Measurements from ENCODE around the gene MINAR2. TPM values are rescaled to one million over a fixed set of nuclear protein-coding genes. Genes with fewer than 3 reads are reported as not detected.

The MINAR2 gene, protein sequence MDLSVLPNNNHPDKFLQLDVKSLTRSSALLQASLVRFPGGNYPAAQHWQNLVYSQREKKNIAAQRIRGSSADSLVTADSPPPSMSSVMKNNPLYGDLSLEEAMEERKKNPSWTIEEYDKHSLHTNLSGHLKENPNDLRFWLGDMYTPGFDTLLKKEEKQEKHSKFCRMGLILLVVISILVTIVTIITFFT
- total RNA-seq = not detected

DNA sequence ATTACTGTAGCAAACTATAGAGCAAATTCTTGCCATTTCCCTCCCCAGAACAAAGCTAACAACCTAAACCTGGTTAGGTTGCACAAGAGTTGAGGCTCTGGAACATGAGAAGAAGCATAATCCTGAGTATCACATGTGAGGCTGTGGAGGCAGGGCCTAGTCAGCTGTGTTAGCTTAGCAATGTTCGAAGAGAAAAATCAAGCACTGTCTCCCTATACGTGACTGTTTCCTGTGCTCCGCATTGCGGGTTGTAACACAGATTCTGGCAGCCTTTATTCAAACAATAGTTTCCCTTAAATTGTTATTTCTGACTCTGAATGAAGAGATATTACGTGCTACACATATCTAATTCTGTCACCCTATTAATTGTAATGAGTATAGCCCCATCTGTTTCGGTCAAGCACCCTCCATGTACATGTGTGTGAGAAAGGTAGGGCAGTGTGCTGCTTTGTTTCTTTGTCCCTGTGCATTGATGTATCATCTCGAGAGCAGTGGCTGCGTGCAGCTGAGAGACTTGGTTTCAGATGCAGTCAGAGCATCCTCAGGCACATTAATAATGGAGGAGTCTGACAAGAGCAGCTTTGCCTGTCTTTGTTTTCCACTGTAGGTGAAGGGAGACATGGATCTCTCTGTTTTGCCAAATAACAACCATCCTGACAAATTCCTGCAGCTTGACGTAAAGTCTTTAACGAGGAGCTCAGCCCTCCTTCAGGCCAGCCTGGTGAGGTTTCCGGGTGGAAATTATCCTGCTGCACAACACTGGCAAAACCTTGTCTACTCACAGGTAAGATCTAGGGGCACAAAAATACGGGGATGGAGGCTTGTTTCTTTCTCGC lies at the start of gene MINAR2:
TSS of gene MINAR2 (plus strand) at position 523 of the 836 bp plus-strand sequence. CDS start at position 620, 97 bp downstream.
- no peak within 1 kb of the TSS for H3K4me3 ChIP-seq
- TF ChIP-seq, protein P1, sequence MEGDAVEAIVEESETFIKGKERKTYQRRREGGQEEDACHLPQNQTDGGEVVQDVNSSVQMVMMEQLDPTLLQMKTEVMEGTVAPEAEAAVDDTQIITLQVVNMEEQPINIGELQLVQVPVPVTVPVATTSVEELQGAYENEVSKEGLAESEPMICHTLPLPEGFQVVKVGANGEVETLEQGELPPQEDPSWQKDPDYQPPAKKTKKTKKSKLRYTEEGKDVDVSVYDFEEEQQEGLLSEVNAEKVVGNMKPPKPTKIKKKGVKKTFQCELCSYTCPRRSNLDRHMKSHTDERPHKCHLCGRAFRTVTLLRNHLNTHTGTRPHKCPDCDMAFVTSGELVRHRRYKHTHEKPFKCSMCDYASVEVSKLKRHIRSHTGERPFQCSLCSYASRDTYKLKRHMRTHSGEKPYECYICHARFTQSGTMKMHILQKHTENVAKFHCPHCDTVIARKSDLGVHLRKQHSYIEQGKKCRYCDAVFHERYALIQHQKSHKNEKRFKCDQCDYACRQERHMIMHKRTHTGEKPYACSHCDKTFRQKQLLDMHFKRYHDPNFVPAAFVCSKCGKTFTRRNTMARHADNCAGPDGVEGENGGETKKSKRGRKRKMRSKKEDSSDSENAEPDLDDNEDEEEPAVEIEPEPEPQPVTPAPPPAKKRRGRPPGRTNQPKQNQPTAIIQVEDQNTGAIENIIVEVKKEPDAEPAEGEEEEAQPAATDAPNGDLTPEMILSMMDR (IDR thresholded peaks at IDR 0.05) = no peak
- no peak for TF ChIP-seq POLR2A (IDR thresholded peaks at IDR 0.05)
- TF ChIP-seq POLR2AphosphoS5 (IDR thresholded peaks at IDR 0.05; ENCODE audit: insufficient read depth in 1 of 2, low read depth in 1 of 2) = no peak
- no peaks in the 10 kb centered on the region for H3K27me3 ChIP-seq
- no peaks in the 10 kb centered on the region for H3K9me3 ChIP-seq
- intact Hi-C loops (cut with DNase I) = no loop called here
- DNase-seq (ENCODE audit: extremely low spot score in 2 of 2) = no peak
- no peaks in the 10 kb centered on the region for H3K36me3 ChIP-seq
- H3K4me1 ChIP-seq = no peaks in the 10 kb centered on the region
- H3K27ac ChIP-seq = no peak within 1 kb of the TSS

DNA sequence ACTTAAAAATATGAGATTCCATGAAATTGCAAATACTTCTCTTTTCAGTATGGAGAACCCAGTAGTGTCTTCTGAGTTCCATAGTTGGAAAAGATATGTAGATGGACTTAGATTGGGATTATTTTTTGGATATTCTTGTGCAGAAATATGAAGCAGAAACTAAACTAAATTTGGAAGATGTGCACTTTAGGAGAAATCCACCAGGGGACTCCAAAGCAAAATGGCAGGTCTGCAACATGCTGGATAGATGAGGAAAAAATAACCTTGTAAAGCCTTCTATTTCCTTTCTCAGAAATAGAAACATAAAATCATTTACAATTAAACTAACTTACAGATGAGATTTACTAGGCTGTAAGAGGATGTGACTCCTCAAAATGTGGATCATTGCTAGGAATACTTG lies 49.2 kb upstream of the MINAR2 start:
- intact Hi-C loops (cut with DNase I) = no loop called here
- TF ChIP-seq, protein P1 (IDR thresholded peaks at IDR 0.05) = no peak
- TF ChIP-seq POLR2AphosphoS5 (IDR thresholded peaks at IDR 0.05; ENCODE audit: insufficient read depth in 1 of 2, low read depth in 1 of 2) = no peak
- TF ChIP-seq POLR2A (IDR thresholded peaks at IDR 0.05) = no peak
- Histone ChIP-seq H3K27me3 (no peaks in the 10 kb centered on the region), H3K4me3 (no peak overlapping the region), H3K36me3 (no peaks in the 10 kb centered on the region), H3K9me3 (no peaks in the 10 kb centered on the region), H3K27ac (no peak overlapping the region), H3K4me1 (no peaks in the 10 kb centered on the region)
- DNase-seq (ENCODE audit: extremely low spot score in 2 of 2) = no peak

DNA sequence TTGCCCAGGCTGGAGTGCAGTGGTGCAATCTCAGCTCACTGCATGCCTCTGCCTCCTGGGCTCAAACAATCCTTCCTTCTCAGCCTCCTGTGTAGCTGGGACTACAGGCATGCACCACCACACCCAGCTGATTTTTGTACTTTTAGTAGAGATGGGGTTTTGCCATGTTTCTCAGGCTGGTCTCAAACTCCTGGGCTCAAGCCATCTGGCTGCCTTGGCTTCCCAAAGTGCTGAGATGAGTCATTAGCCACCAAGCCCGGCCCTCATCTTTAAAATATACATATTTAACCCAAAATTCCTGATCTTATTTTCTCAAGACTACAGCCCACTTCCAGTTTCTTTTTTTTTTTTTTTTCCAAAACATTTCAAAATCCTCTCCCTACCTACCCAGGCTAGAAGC lies 31.7 kb upstream of the MINAR2 start:
- H3K27ac ChIP-seq = no peak overlapping the region
- TF ChIP-seq POLR2A (IDR thresholded peaks at IDR 0.05) (no peak), POLR2AphosphoS5 (IDR thresholded peaks at IDR 0.05; ENCODE audit: insufficient read depth in 1 of 2, low read depth in 1 of 2) (no peak)
- TF ChIP-seq, protein P1 (IDR thresholded peaks at IDR 0.05) = no peak
- no peak overlapping the region for H3K4me3 ChIP-seq
- no peaks in the 10 kb centered on the region for H3K9me3 ChIP-seq
- intact Hi-C loops (cut with DNase I) = no loop called here
- H3K36me3 ChIP-seq = no peaks in the 10 kb centered on the region
- no peak for DNase-seq (ENCODE audit: extremely low spot score in 2 of 2)
- no peaks in the 10 kb centered on the region for H3K27me3 ChIP-seq
- H3K4me1 ChIP-seq = no peaks in the 10 kb centered on the region

DNA sequence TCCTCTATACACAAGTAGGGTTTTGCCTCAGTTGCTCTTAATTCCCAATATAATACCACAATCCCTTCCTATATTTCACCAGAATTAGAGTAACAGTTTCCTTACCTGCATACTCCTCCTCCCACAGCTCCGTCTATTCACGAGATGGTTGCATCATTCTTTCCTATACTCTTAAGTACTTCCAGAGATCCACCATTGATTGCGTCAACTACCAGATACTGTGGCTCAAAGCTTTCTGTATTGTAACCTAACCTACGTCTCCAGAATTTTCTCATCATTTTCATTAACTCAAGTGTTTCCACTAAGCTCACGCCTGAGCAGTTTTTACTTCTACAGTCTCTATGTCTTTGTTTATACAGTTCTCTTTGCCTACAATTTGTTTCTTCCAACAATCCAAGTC lies 31.2 kb upstream of the MINAR2 start:
- H3K9me3 ChIP-seq = no peaks in the 10 kb centered on the region

More for the DNA sequence above, 31.2 kb upstream of the MINAR2 start:
- Histone ChIP-seq H3K4me1 (no peaks in the 10 kb centered on the region), H3K36me3 (no peaks in the 10 kb centered on the region), H3K4me3 (no peak overlapping the region), H3K27me3 (no peaks in the 10 kb centered on the region), H3K27ac (no peak overlapping the region)
- intact Hi-C loops (cut with DNase I) = no loop called here
- no peak for TF ChIP-seq POLR2AphosphoS5 (IDR thresholded peaks at IDR 0.05; ENCODE audit: insufficient read depth in 1 of 2, low read depth in 1 of 2)
- TF ChIP-seq, protein P1 (IDR thresholded peaks at IDR 0.05) = no peak
- TF ChIP-seq POLR2A (IDR thresholded peaks at IDR 0.05) = no peak
- no peak for DNase-seq (ENCODE audit: extremely low spot score in 2 of 2)

All from vagina (tissue), 2 donors.